ENCODE data around the gene DOCK1. TPM values are rescaled to one million over a fixed set of nuclear protein-coding genes. Genes with fewer than 3 reads are reported as not detected.

Gene DOCK1
- total RNA-seq, 2 donors from 2014 or later = 52.9 to 76.7 TPM

DNA sequence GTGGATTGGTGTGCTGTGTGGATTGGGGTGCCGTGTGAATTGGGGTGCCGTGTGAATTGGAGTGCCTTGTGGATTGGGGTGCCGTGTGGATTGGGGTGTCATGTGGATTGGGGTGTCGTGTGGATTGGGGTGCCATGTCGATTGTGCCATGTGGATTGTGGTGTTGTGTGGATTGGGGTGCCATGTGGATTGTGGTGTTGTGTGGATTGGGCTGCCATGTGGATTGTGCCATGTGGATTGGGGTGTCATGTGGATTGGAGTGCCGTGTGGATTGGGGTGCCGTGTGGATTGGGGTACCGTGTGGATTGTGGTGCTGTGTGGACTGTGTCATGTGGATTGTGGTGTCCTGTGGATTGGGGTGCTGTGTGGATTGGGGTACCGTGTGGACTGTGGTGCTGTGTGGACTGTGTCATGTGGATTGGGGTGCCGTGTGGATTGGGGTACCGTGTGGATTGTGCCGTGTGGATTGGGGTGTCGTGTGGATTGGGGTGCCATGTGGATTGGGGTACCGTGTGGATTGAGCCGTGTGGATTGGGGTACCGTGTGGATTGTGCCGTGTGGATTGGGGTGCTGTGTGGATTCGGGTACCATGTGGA, 523.3 kb downstream of the DOCK1 start:
- Histone ChIP-seq H3K27ac (no peak overlapping the region), H3K27me3 (replicated peaks; ENCODE audit: insufficient read depth) (no peaks in the 10 kb centered on the region), H3K36me3 (peaks cover 23% of the 10 kb centered on the region), H3K9me3 (no peaks in the 10 kb centered on the region), H3K4me3 (no peak overlapping the region), H3K4me1 (ENCODE audit: control insufficient read depth in 1 of 2, low read depth in 2 of 2) (no peaks in the 10 kb centered on the region)
- DNase-seq (ENCODE audit: low spot score) (no peak), ATAC-seq (ENCODE audit: insufficient number of reproducible peaks, low FRiP score, low read depth) (no peak)
- TF ChIP-seq, protein P1, sequence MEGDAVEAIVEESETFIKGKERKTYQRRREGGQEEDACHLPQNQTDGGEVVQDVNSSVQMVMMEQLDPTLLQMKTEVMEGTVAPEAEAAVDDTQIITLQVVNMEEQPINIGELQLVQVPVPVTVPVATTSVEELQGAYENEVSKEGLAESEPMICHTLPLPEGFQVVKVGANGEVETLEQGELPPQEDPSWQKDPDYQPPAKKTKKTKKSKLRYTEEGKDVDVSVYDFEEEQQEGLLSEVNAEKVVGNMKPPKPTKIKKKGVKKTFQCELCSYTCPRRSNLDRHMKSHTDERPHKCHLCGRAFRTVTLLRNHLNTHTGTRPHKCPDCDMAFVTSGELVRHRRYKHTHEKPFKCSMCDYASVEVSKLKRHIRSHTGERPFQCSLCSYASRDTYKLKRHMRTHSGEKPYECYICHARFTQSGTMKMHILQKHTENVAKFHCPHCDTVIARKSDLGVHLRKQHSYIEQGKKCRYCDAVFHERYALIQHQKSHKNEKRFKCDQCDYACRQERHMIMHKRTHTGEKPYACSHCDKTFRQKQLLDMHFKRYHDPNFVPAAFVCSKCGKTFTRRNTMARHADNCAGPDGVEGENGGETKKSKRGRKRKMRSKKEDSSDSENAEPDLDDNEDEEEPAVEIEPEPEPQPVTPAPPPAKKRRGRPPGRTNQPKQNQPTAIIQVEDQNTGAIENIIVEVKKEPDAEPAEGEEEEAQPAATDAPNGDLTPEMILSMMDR (IDR thresholded peaks at IDR 0.05) = no peak

DNA sequence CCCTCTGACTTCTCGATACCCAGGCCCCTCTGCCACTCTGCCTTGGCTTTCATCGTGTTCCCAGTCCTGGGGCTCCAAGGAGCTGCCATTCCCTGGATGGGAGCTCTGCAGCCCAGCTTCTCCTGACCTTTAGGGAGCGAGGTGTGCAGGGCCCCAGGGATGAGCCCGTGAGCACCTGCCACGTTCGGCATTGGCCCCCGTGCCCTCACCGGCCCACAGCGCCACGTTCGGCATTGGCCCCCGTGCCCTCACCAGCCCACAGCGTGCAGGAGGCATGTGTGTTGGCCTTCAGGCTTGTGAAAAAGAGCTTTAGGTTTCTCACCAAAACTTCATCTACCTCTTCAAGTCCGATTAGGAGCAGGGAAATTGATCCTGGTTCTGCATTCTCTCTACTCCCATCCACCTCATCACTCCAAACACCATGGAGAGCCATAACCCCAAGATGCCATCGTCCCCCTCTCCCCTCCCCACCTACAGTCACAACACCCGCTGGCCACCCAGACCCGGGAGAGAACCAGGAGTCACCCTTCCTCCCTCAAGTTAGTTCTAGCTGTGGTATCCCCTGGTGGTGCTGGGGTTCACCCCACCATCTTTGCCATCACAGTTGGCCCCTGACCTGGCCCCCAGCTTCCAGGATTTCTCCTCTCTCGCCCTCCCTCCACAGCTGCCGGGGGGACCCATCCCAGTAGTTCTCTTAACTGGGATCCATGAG, 524.5 kb downstream of the DOCK1 start:
- no peak for DNase-seq (ENCODE audit: low spot score)
- no peak for ATAC-seq (ENCODE audit: insufficient number of reproducible peaks, low FRiP score, low read depth)
- H3K9me3 ChIP-seq = no peaks in the 10 kb centered on the region
- H3K4me3 ChIP-seq = no peak overlapping the region
- peaks cover 23% of the 10 kb centered on the region for H3K36me3 ChIP-seq
- no peak overlapping the region for H3K27ac ChIP-seq
- TF ChIP-seq, protein P1 (IDR thresholded peaks at IDR 0.05) = no peak
- no peaks in the 10 kb centered on the region for H3K27me3 ChIP-seq (replicated peaks; ENCODE audit: insufficient read depth)
- H3K4me1 ChIP-seq (ENCODE audit: control insufficient read depth in 1 of 2, low read depth in 2 of 2) = no peaks in the 10 kb centered on the region

DNA sequence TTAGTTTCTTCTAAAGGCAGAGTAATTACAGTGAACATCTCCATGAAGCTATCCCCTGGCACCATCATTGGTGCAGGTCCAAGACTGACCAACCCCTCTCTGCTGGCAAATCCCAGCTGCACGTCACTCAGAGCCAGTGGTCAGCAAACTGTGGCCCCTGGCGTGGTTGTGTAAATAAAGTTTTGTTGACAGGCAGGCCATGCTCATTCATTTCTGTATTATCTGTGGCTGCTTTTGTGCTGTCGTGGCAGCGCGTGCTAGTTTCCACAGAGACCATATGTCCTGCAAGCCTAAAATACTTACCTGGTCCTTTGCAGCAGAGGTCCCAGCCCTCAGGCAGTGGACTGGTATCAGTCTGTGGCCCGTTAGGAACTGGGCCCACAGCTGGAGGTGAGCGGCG, 526.3 kb downstream of the DOCK1 start:
- no peak for ATAC-seq (ENCODE audit: insufficient number of reproducible peaks, low FRiP score, low read depth)
- peaks cover 21% of the 10 kb centered on the region for H3K36me3 ChIP-seq
- TF ChIP-seq, protein P1 (IDR thresholded peaks at IDR 0.05) = no peak

DNA sequence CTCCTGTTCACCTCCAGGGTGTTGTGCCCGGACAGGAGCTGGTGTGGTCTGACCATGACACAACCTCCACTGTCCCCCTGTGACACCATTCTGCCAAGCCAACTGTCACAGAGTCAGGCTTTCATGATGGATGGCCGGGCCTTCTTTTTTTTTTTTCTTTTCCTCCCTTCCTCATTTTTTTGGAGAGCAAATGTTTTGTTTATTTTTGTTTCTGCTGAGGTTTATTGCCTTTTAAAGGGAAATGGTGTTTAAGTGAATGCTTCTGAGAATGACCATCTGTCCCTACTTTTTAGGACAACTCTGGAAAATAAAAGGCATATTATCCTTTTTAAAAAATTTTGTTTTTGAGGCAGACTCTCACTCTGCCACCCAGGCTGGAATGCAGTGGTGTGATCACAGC, 528.8 kb downstream of the DOCK1 start:
- no peak overlapping the region for H3K4me3 ChIP-seq
- no peak for ATAC-seq (ENCODE audit: insufficient number of reproducible peaks, low FRiP score, low read depth)
- no peak for DNase-seq (ENCODE audit: low spot score)
- H3K27me3 ChIP-seq (replicated peaks; ENCODE audit: insufficient read depth) = no peaks in the 10 kb centered on the region
- TF ChIP-seq, protein P1 (IDR thresholded peaks at IDR 0.05) = no peak
- no peaks in the 10 kb centered on the region for H3K9me3 ChIP-seq
- H3K36me3 ChIP-seq = peaks cover 8% of the 10 kb centered on the region
- H3K4me1 ChIP-seq (ENCODE audit: control insufficient read depth in 1 of 2, low read depth in 2 of 2) = no peaks in the 10 kb centered on the region
- no peak overlapping the region for H3K27ac ChIP-seq

More for the DNA sequence above, 526.3 kb downstream of the DOCK1 start:
- no peak for DNase-seq (ENCODE audit: low spot score)
- Histone ChIP-seq H3K4me1 (ENCODE audit: control insufficient read depth in 1 of 2, low read depth in 2 of 2) (no peaks in the 10 kb centered on the region), H3K9me3 (no peaks in the 10 kb centered on the region), H3K27me3 (replicated peaks; ENCODE audit: insufficient read depth) (no peaks in the 10 kb centered on the region), H3K27ac (no peak overlapping the region), H3K4me3 (no peak overlapping the region)

DNA sequence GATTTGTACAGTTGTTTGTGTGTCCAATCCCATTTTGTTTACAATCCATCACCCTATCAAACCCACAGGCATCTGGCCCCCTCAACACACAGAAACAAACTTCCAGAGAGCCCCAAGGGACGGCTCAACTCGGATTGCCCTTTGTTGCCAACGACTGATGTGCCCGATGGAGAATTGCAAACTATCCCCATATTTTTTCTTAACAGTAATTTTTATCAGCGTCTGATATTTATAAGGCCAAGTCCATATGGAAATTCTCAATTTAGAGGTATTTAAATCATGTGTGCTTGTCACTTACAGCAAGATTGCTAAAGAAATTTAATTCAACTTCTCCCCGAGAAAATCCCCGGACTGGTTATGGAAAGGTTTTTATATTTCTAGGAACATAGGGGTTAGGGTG, 530.0 kb downstream of the DOCK1 start:
- peaks cover 18% of the 10 kb centered on the region for H3K36me3 ChIP-seq

More for the DNA sequence above, 530.0 kb downstream of the DOCK1 start:
- DNase-seq (ENCODE audit: low spot score) (no peak), ATAC-seq (ENCODE audit: insufficient number of reproducible peaks, low FRiP score, low read depth) (no peak)
- Histone ChIP-seq H3K9me3 (no peaks in the 10 kb centered on the region), H3K27ac (no peak overlapping the region), H3K4me1 (ENCODE audit: control insufficient read depth in 1 of 2, low read depth in 2 of 2) (no peaks in the 10 kb centered on the region), H3K4me3 (no peak overlapping the region), H3K27me3 (replicated peaks; ENCODE audit: insufficient read depth) (no peaks in the 10 kb centered on the region)
- TF ChIP-seq, protein P1 (IDR thresholded peaks at IDR 0.05) = no peak
